Stimulated activated effector memory CD8-positive, alpha-beta T cell treated with anti-CD3 and anti-CD28 coated beads, Interleukin-12 subunit alpha, Interleukin-12 subunit beta, amount 100 ng/mL, for 72 hours (primary cell): ENCODE measurements around the gene LEFTY1.

ENCODE experiments used
- ATAC-seq: fragments of 150-1000 bp; cut with Tn5 transposase; 2 replicates; pipeline ENCODE4 v1.10.0; 2021
- DNase-seq, 2 donors: peaks; one replicate each; pipeline ENCODE4 v3.0.0; 2021 to 2022; ENCODE audit warnings: low spot score in 2 of 2
- H3K27ac Mint-ChIP-seq: one replicate; pipeline ENCODE4 v1.8.0; 2022; ENCODE audit warnings: mild to moderate bottlenecking, mixed read lengths
- H3K36me3 Mint-ChIP-seq: one replicate; pipeline ENCODE4 v1.8.0; 2022; ENCODE audit warnings: mild to moderate bottlenecking, mixed read lengths
- H3K4me1 Mint-ChIP-seq: one replicate; pipeline ENCODE4 v1.8.0; 2022; ENCODE audit warnings: mixed read lengths
- H3K4me3 Mint-ChIP-seq: one replicate; pipeline ENCODE4 v1.8.0; 2022; ENCODE audit warnings: mild to moderate bottlenecking, mixed read lengths
- H3K9me3 Mint-ChIP-seq: one replicate; pipeline ENCODE4 v1.8.0; 2022; ENCODE audit warnings: mixed read lengths

LEFTY1 gene

GRCh38 chr1:225921734-225922709 is 33.1 kb upstream of the LEFTY1 start:
- DNase-seq (no peak), ATAC-seq (no peak)
- Mint-ChIP-seq H3K27ac (peak overlapping the region; percentile 97), H3K9me3 (no peaks in the 10 kb centered on the region), H3K4me1 (peaks cover 32% of the 10 kb centered on the region), H3K36me3 (peaks cover 54% of the 10 kb centered on the region), H3K4me3 (peak overlapping the region; percentile 93)

- Mint-ChIP-seq H3K9me3 (no peaks in the 10 kb centered on the region), H3K36me3 (peaks cover 68% of the 10 kb centered on the region), H3K4me1 (peaks cover 32% of the 10 kb centered on the region), H3K27ac (peak overlapping the region; percentile 81), H3K4me3 (no peak overlapping the region)
- ATAC-seq = no peak
- DNase-seq = no peak
Measured at GRCh38 chr1:225919906-225920305, 31.0 kb upstream of the LEFTY1 start.

- Mint-ChIP-seq H3K27ac (no peak overlapping the region), H3K4me3 (no peak overlapping the region), H3K36me3 (peaks cover 68% of the 10 kb centered on the region), H3K4me1 (peaks cover 32% of the 10 kb centered on the region), H3K9me3 (no peaks in the 10 kb centered on the region)
- ATAC-seq = no peak
- DNase-seq = no peak
Measured at GRCh38 chr1:225918280-225918679, 29.3 kb upstream of the LEFTY1 start.

GRCh38 chr1:225917536-225917935 is 28.6 kb upstream of the LEFTY1 start:
- ATAC-seq = no peak
- DNase-seq = no peak
- no peak overlapping the region for H3K4me3 Mint-ChIP-seq

GRCh38 chr1:225917101-225917500 is 28.2 kb upstream of the LEFTY1 start:
- H3K36me3 Mint-ChIP-seq = peaks cover 59% of the 10 kb centered on the region
- H3K4me1 Mint-ChIP-seq = peaks cover 26% of the 10 kb centered on the region
- H3K9me3 Mint-ChIP-seq = no peaks in the 10 kb centered on the region
- DNase-seq = no peak
- H3K27ac Mint-ChIP-seq = peak overlapping the region; percentile 5
- H3K4me3 Mint-ChIP-seq = no peak overlapping the region
- no peak for ATAC-seq

More at GRCh38 chr1:225917536-225917935, 28.6 kb upstream of the LEFTY1 start:
- H3K36me3 Mint-ChIP-seq = peaks cover 62% of the 10 kb centered on the region
- no peak overlapping the region for H3K27ac Mint-ChIP-seq
- peaks cover 26% of the 10 kb centered on the region for H3K4me1 Mint-ChIP-seq
- H3K9me3 Mint-ChIP-seq = no peaks in the 10 kb centered on the region

GRCh38 chr1:225915538-225915991 is 26.6 kb upstream of the LEFTY1 start:
- no peak overlapping the region for H3K4me3 Mint-ChIP-seq
- H3K4me1 Mint-ChIP-seq = peaks cover 35% of the 10 kb centered on the region
- no peaks in the 10 kb centered on the region for H3K9me3 Mint-ChIP-seq
- H3K27ac Mint-ChIP-seq = peak overlapping the region; percentile 32
- H3K36me3 Mint-ChIP-seq = peaks cover 52% of the 10 kb centered on the region
- ATAC-seq (no peak), DNase-seq (no peak)

- peak overlapping the region; percentile 32 for H3K27ac Mint-ChIP-seq
- no peak overlapping the region for H3K4me3 Mint-ChIP-seq
- H3K4me1 Mint-ChIP-seq = peaks cover 34% of the 10 kb centered on the region
- ATAC-seq (no peak), DNase-seq (no peak)
- peaks cover 47% of the 10 kb centered on the region for H3K36me3 Mint-ChIP-seq
- H3K9me3 Mint-ChIP-seq = no peaks in the 10 kb centered on the region
Measured at GRCh38 chr1:225914947-225915346, 26.0 kb upstream of the LEFTY1 start.

- peaks cover 46% of the 10 kb centered on the region for H3K36me3 Mint-ChIP-seq
- ATAC-seq (no peak), DNase-seq (no peak)
- H3K9me3 Mint-ChIP-seq = no peaks in the 10 kb centered on the region
- no peak overlapping the region for H3K4me3 Mint-ChIP-seq
- H3K27ac Mint-ChIP-seq = no peak overlapping the region
- peaks cover 28% of the 10 kb centered on the region for H3K4me1 Mint-ChIP-seq
Measured at GRCh38 chr1:225914391-225914790, 25.4 kb upstream of the LEFTY1 start.

- Mint-ChIP-seq H3K4me3 (no peak overlapping the region), H3K4me1 (peaks cover 21% of the 10 kb centered on the region), H3K36me3 (peaks cover 18% of the 10 kb centered on the region), H3K9me3 (no peaks in the 10 kb centered on the region), H3K27ac (no peak overlapping the region)
- ATAC-seq = peak; percentile 92
- peak; percentile 83 for DNase-seq
Measured at GRCh38 chr1:225911191-225912130, 22.5 kb upstream of the LEFTY1 start.

GRCh38 chr1:225909477-225909876 is 20.5 kb upstream of the LEFTY1 start:
- peaks cover 10% of the 10 kb centered on the region for H3K36me3 Mint-ChIP-seq

GRCh38 chr1:225908773-225909172 is 19.8 kb upstream of the LEFTY1 start:
- Mint-ChIP-seq H3K36me3 (peaks cover 10% of the 10 kb centered on the region), H3K27ac (no peak overlapping the region), H3K9me3 (no peaks in the 10 kb centered on the region), H3K4me1 (peaks cover 21% of the 10 kb centered on the region), H3K4me3 (no peak overlapping the region)
- ATAC-seq (no peak), DNase-seq (no peak)

More at GRCh38 chr1:225909477-225909876, 20.5 kb upstream of the LEFTY1 start:
- ATAC-seq = no peak
- peak overlapping the region; percentile 2 for H3K27ac Mint-ChIP-seq
- DNase-seq = no peak
- no peak overlapping the region for H3K4me3 Mint-ChIP-seq
- H3K4me1 Mint-ChIP-seq = peaks cover 21% of the 10 kb centered on the region
- H3K9me3 Mint-ChIP-seq = no peaks in the 10 kb centered on the region

GRCh38 chr1:225908013-225908640 is 19.2 kb upstream of the LEFTY1 start:
- no peak for DNase-seq
- peaks cover 10% of the 10 kb centered on the region for H3K36me3 Mint-ChIP-seq
- no peaks in the 10 kb centered on the region for H3K9me3 Mint-ChIP-seq
- no peak for ATAC-seq
- peak overlapping the region; percentile 5 for H3K27ac Mint-ChIP-seq
- H3K4me3 Mint-ChIP-seq = no peak overlapping the region
- peaks cover 21% of the 10 kb centered on the region for H3K4me1 Mint-ChIP-seq

- DNase-seq = no peak
- H3K27ac Mint-ChIP-seq = peak overlapping the region; percentile 5
- no peaks in the 10 kb centered on the region for H3K9me3 Mint-ChIP-seq
- ATAC-seq = no peak
- H3K4me3 Mint-ChIP-seq = no peak overlapping the region
- peaks cover 19% of the 10 kb centered on the region for H3K4me1 Mint-ChIP-seq
- H3K36me3 Mint-ChIP-seq = peaks cover 10% of the 10 kb centered on the region
Measured at GRCh38 chr1:225907341-225907740, 18.4 kb upstream of the LEFTY1 start.

- no peak overlapping the region for H3K4me3 Mint-ChIP-seq
- H3K9me3 Mint-ChIP-seq = no peaks in the 10 kb centered on the region
- ATAC-seq (no peak), DNase-seq (no peak)
- peaks cover 5% of the 10 kb centered on the region for H3K36me3 Mint-ChIP-seq
- H3K27ac Mint-ChIP-seq = no peak overlapping the region
- H3K4me1 Mint-ChIP-seq = peaks cover 11% of the 10 kb centered on the region
Measured at GRCh38 chr1:225906467-225906866, 17.5 kb upstream of the LEFTY1 start.

GRCh38 chr1:225903623-225904022 is 14.7 kb upstream of the LEFTY1 start:
- H3K4me1 Mint-ChIP-seq = peaks cover 15% of the 10 kb centered on the region
- no peak overlapping the region for H3K27ac Mint-ChIP-seq
- no peak for ATAC-seq
- no peak for DNase-seq
- H3K4me3 Mint-ChIP-seq = no peak overlapping the region
- peaks cover 4% of the 10 kb centered on the region for H3K36me3 Mint-ChIP-seq
- H3K9me3 Mint-ChIP-seq = no peaks in the 10 kb centered on the region
